Suppressor macrophage (primary cell): ENCODE measurements around the gene MATN4.
"Not testable (repeated sequence)": the region's sequence is repeated elsewhere in the genome, so short reads cannot be mapped to it uniquely, and the experiment has no call there.

Experiments
- DNase-seq, 4 experiments: peaks; one replicate each; pipeline ENCODE4 v3.0.0-alpha.2; 2020 to 2022
- total RNA-seq, 17 experiments: gene quantifications; one replicate each; lab custom pipeline; 2026; ENCODE audit warnings: mixed read lengths in 6 of 17, inconsistent platforms in 3 of 17; lab: John Stamatoyannopoulos, UW

The MATN4 gene, protein sequence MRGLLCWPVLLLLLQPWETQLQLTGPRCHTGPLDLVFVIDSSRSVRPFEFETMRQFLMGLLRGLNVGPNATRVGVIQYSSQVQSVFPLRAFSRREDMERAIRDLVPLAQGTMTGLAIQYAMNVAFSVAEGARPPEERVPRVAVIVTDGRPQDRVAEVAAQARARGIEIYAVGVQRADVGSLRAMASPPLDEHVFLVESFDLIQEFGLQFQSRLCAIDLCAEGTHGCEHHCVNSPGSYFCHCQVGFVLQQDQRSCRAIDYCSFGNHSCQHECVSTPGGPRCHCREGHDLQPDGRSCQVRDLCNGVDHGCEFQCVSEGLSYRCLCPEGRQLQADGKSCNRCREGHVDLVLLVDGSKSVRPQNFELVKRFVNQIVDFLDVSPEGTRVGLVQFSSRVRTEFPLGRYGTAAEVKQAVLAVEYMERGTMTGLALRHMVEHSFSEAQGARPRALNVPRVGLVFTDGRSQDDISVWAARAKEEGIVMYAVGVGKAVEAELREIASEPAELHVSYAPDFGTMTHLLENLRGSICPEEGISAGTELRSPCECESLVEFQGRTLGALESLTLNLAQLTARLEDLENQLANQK
- total RNA-seq, result 0 to 0.88 (median 0) reads per million in 17 experiments

DNA sequence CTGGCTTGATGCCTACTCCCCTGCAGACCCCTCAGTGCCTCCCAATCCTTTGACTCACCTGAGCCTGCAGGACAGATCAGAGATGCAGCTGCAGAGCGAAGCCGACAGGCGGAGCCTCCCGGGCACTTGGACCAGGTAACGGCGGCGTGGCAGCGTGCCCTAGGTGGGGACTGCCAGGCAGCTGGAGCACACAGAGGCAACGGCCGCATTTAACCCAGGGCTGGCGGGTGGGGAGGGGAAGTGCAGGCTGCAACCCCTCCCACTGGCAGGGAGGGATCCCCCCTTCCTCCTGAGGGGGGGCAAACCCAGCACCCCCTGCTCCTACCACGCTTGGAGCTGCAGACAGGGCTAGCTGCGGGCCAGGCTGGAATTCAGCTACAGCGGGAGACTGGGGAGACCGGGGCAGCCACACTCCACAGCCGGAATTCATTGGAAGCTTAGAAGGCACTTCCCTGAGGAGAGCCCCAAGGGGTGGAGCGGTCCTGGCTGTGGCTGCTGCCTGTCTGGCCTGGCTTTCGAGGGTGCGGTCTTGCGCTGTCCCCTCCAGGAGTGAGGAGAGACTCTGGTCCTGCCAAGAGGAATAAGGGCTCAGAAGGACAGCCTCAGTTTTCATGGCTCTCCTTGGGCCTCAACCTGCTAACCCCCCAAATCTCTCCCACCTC, at the start of gene MATN4:
MATN4 (minus strand) TSS at position 183 of the 662 bp plus-strand sequence. CDS start 2,717 bp downstream, outside the sequence.
- no peak for DNase-seq

DNA sequence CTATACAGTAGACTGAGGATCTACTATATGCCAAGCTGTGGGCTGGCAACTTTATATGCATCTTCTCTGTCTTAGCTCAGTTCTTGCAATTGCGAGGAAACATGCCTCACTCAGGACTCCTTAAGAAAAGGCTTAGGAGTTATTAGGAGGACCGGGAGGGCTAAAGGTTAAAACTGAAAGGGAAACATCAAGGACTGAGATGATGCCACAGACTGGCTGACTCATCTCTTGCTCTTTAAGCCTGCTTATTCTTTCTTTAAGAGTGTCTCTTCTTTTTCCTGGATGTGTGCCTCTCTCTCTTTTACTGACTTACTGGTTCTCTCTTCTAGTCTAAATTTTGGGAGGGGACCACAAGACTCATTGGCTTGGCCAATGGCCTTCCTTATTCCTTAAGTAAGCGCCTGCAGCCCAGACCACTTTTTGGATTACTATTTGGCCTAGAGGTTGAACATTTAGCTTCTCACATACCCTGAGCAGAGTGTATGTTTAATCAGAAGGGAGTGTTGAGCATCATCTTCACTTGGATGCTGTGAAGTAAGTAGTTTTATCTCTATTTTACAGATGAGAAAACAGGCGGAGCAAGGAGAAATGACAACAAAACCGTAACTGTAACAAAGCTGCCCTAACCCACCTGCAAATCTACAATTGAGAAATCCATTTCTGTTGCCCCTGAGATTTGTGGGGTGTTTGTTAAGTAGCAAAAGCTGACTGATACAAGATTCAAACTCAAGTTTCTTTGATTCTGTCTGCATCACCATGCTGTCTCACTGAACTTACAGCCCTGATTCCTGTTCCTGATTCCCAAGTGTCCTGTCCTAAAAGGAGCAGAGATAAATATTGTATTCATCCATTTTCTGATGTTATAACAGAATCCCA, 47.3 kb upstream of the MATN4 start:
- DNase-seq, result peak; percentile 35 to 57 (median 53)

DNA sequence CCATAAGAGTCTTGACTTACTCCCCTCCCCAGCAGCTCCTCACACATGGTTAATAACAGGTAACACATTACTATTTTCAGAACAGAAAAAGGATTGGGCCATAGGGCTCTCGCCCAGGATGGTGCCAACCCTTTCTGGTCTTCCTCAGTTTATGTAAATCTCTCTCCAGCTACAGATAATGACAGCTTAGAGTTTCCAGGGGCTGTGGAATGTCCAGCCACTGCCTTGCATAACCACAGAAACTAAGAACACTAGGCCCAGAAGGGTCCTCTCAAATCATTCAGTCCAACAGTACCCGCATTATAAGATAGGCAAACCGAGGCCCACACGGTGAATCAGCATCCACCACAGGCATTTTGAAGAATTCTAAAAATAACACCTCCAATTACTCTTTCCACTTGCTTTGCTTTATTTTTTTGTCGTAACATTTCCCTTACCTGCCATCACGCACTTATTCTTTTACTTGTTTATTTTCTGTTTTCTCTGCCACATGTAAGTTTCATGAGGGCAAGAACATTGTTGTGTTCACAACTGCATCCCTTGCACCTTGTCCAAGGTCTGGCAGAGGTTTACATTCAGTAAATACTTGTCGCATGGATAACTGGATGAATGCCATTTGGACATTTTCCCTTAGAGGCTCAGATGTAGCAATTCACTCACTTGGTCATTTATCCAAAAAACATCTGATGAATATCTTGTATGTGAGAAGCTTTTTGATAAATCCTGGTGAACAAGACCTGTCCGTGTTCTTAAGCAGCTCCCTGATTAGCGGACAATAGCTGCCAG, 46.5 kb upstream of the MATN4 start:
- no peak for DNase-seq

DNA sequence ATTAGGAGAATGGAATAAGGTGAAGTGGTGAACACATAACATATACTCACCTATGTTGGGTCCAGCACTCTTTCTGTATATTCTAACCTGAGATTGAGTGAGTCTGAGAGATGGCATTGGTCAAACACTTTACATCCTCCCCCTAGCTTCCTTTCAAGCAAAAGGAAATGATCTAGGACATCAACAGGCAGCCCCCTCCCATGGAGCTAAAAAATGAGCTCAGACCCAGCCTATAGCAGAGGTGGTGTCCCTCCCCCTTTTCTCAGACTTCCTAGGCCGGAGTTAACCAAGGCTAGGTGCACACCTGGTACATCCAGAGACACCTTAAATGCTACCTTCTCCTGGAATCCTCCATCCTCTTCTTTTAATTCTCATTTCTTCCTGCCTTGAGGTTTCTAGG, 45.6 kb upstream of the MATN4 start:
- no peak for DNase-seq

DNA sequence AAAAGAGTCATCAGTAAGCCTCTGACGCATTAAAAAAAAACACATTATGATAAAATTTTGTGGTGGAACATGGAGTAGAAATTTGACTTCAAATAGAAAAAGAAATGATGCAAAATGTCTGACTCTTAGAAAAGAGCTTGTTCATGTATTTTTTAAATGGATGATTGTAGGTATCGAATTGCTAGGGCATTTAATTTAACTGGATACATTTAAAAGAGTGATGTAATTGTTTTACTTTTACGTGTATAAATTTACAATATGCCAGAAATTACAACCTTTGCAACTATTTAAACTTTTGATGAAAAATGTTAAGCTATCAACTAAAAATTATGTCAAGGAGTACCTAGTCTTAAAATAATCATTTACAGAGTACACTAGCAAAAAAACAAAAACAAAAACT, 44.6 kb upstream of the MATN4 start:
- no peak for DNase-seq

- not testable (repeated sequence) for DNase-seq
Observed at GRCh38 chr20:45350795-45351194, 42.7 kb upstream of the MATN4 start.

DNA sequence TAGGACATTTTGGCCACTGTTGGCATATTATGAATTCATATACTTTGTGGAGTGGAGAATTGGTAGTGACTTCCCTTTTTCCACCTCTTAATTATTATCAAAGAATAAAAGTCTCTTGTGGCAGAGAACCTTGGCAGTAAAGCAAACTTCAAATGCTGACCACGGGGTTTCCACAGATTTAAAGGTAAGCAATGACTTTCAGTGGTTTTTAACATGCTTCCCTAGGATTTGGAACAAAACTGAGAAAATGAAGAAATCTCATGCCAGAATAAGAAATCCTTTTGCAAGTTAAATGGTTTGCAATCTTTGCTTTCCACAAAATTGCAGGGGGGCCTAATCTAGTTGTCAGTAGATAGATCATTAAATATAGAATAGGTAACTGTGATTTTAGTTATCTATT, 42.1 kb upstream of the MATN4 start:
- DNase-seq, result no peak

GRCh38 chr20:45347936-45348778, 40.1 kb upstream of the MATN4 start, which contains the start of gene SDC4:
SDC4 (minus strand) TSS chr20:45348424; CDS start chr20:45348384, 40 bp downstream.
- peak; percentile 66 to 89 (median 80) for DNase-seq

DNA sequence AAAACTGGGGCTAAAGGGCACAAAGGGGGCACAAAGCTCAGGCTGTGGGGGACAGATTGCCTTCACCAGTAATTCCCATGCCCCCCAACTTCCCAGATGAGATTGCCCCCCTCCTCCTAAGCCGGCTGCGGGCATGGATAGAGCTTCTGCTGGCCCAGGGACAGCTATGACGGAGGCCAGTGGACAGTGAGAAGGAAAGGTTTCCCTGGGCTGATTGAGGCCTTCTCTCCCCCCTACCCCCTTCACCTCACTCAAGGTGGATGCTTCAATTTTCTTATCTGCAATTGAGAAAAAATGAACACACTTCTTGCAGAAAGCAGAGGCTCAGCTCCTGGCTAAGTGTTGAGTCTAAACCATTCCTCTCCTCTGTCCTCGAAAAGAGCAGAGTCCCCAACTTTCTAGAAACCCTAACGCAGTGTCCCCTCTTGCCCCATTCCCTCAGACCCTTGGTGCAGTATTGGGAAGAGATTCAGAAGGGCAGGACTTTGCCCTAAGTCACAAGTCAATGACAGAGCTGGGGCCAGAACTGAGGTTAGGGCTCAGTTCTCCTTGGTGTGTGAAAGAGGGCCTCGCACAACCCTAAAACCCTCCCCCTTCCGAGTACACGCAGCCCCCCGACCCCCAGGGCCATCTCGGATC, 39.3 kb upstream of the MATN4 start:
- no peak for DNase-seq

DNA sequence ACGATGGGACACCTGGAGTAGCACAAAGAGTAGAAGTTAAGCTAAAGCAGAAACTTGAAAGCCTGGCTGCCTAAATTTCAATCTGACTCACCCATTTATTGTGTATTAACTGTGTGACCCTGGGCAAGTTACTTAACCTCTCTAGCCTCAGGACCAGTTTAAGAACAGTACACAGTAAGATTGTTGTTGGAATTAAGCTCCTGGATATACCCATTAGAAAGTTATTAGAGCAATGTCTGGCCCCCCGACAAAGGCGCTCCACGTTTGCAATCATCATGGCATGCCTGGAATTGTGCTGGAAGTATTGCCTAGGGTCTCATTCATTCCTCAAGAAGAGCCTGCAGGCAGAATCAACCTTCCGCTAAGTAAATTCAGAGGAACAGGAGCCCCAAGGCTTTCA, 38.8 kb upstream of the MATN4 start:
- no peak for DNase-seq

GRCh38 chr20:45346291-45346718, 38.2 kb upstream of the MATN4 start:
- DNase-seq, result no peak

DNA sequence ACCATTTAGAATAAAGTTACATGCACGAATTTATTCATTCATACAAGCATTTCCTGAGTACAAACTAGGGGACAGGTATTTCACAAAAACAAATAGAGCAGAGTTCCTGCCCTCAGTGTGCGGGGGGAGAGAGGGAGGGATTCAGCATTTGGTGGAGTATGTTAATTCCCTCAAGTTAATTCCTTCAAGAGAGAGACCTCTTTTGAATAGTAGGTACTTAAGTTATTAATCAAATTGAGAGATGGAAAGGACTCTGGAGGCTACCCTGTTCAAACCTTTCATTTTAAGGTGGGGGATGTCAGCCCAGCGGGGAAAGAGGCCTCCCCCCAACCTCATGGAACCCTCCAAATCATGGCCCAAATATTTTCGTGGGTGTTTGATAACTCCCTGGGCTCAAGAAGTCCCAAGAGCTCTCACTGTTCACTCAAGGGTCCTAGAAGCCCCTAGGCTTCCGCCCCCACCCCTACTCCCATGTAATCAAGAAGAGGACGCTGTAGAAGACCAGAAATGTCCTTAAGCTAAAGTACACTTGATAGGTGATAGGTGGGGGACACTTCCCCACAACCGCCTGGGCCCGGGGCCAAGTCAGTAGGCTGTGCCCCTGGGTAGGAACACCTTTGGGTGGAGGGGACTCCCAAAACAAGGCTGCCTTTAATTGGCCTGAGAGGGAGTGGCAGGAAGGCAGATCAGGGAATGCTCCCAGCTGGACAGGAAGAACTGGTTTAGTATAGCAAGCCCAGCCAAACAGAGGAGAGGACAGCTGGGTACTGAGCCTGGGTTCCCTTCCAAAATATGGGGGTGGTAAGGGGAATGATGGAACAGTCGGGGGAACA, 37.2 kb upstream of the MATN4 start:
- no peak for DNase-seq

- DNase-seq, result peak; percentile 74 to 88 (median 82)
Observed at GRCh38 chr20:45344168-45344860, 36.2 kb upstream of the MATN4 start.

DNA sequence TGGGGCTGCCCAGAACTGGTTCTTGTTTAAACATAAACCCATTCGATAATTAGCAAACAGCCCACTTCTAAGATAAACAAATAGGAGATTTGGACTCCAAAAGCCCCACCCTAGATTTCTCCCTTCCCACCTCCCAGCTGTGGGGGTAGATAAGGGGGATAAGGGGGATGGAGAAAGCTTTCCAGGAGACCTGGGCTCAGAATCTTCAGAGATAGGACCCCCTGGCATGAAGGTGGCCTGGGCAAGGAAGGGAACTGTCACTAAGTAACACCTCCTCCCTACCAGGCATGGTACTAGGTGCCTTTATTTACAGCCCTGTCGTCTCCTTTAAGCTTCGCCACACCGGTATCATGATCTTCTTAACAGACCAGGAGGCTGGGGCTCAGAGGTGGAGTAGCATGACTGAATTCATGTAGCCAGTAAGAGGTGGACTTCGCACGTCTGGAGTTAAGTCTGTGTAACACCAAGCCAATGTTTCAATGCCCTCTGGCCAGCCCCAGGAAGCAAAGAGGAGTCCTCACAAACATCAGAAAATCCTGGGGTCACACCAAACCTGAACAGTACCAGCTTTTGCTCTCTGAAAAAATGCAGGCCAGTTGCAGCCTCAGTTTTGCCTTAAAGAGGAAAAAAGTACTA, 35.6 kb upstream of the MATN4 start:
- no peak for DNase-seq

DNA sequence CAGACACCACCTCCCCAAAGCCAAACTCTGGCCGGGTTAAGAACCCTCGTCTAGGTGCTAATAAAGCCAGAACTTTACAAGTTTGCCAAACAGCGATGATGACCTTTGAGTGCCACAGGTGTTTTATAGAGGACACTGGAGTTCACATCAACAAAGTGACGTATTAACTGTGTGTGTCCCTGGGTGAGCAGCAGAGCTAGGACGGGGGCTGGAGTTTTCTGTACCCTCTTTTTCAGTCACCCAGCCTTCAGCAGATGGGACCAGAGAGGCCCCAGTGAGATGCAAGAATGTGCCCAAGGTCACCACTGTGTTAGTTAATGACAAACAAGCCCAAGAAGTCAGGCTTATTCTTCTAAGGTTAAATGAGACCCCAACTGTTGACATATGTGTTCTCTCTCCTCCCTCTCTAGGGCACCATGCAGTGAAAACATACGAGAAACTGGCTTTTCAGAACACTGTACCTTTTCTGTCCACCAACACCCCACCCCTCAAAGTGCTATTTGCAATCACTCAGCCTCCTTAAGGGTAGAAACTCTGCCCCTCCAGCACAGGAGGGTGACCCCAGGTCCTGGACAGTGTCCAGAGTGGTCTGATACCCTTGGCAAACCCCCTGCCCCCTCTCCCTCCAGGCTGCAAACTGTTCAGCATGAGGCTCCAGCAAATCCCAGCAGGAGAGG, 34.9 kb upstream of the MATN4 start:
- DNase-seq, result no peak

DNA sequence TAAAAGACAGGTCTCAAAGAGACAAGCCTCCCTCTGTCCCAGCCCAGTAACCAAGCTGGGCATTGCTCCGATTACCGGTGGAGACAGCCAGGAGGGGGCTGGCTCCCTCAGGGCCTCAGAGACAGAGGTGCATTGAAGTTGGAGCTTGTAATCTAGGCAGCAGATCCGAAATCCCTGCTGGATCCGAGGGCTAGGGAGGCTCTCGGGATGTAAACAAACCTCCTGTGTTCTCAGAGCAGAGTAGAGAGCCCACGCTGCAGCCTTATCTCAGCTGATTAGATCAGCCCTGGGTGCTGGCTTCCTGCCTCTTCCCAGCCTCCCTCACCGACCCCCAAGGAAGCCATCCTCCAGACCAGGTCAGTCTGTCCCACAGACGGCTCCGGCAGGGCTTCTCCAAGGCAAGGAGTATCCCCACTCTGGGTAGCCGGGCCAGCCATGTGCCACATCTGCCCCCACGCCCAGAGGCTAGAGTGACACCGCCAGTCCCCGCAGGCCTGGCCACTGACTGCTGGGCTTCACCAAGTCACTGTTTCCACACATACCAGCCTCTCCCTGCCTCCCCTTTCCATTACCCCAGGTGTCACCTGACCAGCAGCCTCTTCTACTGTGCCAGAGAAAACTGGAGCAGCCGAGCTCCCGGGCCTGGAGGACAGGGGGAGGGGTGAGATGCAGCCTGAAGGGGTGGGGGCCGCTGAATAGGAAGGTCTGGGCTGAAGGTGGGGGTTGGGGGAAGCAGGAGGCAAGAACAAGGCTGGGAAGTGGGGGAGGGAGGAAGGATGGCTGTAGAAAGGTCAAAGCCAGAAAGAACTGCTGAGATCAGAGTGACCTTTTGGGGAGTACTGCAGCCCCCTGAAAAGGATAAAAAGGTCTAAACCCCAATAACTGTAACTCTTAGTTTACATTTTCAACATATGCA, 34.1 kb upstream of the MATN4 start:
- DNase-seq, result peak in 2 of 4 experiments; percentile 30
